Adrenal gland (tissue), 12 donors: ENCODE data around the gene PSMD13. TPM values are rescaled to one million over a fixed set of nuclear protein-coding genes. Genes with fewer than 3 reads are reported as not detected.

Source experiments
- DNase-seq, 7 donors: peaks; one replicate each; pipeline ENCODE4 v3.0.0-alpha.2; 2019 to 2020
- H3K27ac ChIP-seq, 5 donors: fragments of 200-600 bp; sonication (generic) in 4 of 5; 1 replicate in 3 of 5; 2 replicates in 2 of 5; pipeline versions ENCODE4 v1.5.1 to v1.8.0; 2016 to 2020; ENCODE audit warnings: mild to moderate bottlenecking in 1 of 5
- H3K27me3 ChIP-seq: fragments of 200-600 bp; 2 replicates; pipeline ENCODE4 v1.8.0; 2021
- H3K36me3 ChIP-seq, 2 donors: fragments of 200-600 bp; replicated peaks in 1 of 2; 1 replicate in 1 of 2; 2 replicates in 1 of 2; pipeline versions ENCODE4 v1.5.1 to v1.8.0; 2018 to 2022
- H3K4me1 ChIP-seq, 2 donors: fragments of 200-600 bp; replicated peaks in 1 of 2; 1 replicate in 1 of 2; 2 replicates in 1 of 2; pipeline versions ENCODE4 v1.5.1 to v1.8.0; 2018 to 2021
- H3K4me3 ChIP-seq, 4 donors: fragments of 200-600 bp; sonication (generic) in 3 of 4; one replicate each; pipeline ENCODE4 v1.5.1; 2016 to 2018
- H3K9me3 ChIP-seq, 3 donors: fragments of 200-600 bp; sonication (generic) in 1 of 3; replicated peaks in 1 of 3; 1 replicate in 2 of 3; 2 replicates in 1 of 3; pipeline versions ENCODE4 v1.5.1 to v1.8.0; 2016 to 2021
- POLR2A ChIP-seq, 2 donors: fragments of 450-650 bp; IDR thresholded peaks; one replicate each; pipeline ENCODE4 v1.6.1; 2017; ENCODE audit warnings: antibody characterized with exemption in 2 of 2, mild to moderate bottlenecking in 2 of 2, moderate library complexity in 1 of 2
- WGBS, 4 donors: extraction: QIAGEN DNeasy Blood & Tissue Kit in 2 of 4; methylation state at CpG; one replicate each; pipeline versions ENCODE4 v1.1.5 to v1.1.7; 2013 to 2017; 5-methylcytosine and 5-hydroxymethylcytosine counted together
- intact Hi-C, 2 donors: fragments of 100-400 bp; cut with DNase I; formaldehyde crosslinking; loops; one replicate each; pipeline versions ENCODE4 v1.14.1 to v1.15.0; 2022 to 2023
- polyA plus RNA-seq, 3 donors: library from polyadenylated mRNA; stranded (reverse); fragments of 200-250 nt in 2 of 3; fragments of 350-450 nt in 1 of 3; fragmentation: Illumina TruSeq in 1 of 3; extraction: RNeasy Lipid Tissue Mini Kit (QIAGEN cat#74804) in 1 of 3; gene quantifications; one replicate each; pipeline ENCODE4 v1.2.3, GENCODE V29; 2013 to 2014
- total RNA-seq, 9 donors: library from RNA; depleted of rRNA in 4 of 9; stranded (reverse); fragments of >200 nt in 4 of 9; fragments of 120-200 nt in 1 of 9; fragmentation: NEBNext Ultra II Directional in 1 of 9; extraction: Animal tissue kit (Norgen Biotek cat#: 25700) in 1 of 9; gene quantifications; one replicate each; pipeline versions ENCODE4 v1.1.0 to v1.2.4, GENCODE V29; 2013 to 2023
- TF ChIP-seq, protein P1 (sequence below), 6 experiments: fragments of 450-650 bp in 4 of 6; fragments of 200-600 bp in 2 of 6; sonication (generic) in 1 of 6; IDR thresholded peaks; 1 replicate in 5 of 6; 2 replicates in 1 of 6; pipeline versions ENCODE4 v1.5.1 to v1.8.0; 2016 to 2021; ENCODE audit warnings: antibody characterized with exemption in 6 of 6, mild to moderate bottlenecking in 2 of 6, moderate library complexity in 1 of 6
- donor health status: healthy with polysubstance abuse.
- donor health status: Bipolar disorder and iron deficiency.
- donor health status: DM: yes; HTN: yes; CAD: no.
- donor health status: DM: no; HTN: no; CAD: no.
- donor health status: DM: no; HTN: no; CAD: no.
- donor health status: DM: yes; HTN: yes; CAD: no.

The PSMD13 gene
- total and polyA plus RNA-seq, 12 donors: 62.2 to 174 (median 89.4) TPM

DNA sequence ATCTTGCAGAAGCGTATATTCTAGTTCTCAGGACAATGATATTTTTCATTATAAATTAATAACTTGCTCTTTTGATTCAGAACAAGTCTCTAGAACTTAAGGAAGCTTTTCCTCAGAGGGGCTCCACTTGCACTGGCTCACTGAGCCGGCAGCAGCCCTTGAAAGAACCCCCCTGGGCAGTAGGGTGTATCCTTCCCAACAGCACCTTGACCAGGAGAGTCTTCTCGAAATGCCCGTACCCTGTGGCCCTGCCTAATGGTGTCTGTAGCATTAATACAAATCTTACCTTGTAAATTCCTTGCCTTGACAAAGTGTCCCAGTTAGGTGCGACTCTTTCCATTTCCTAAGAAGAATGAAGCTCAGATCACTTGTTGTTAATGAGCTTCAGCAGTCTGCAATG is 13.5 kb downstream of the PSMD13 start:
- 87 to 91% (median 89%) methylated on average over 5 of the region's 5 CpGs for WGBS, 4 donors
- no peaks in the 10 kb centered on the region for H3K27me3 ChIP-seq
- H3K4me1 ChIP-seq: no peaks in the 10 kb centered on the region
- H3K27ac ChIP-seq: no peak overlapping the region
- no peak for DNase-seq
- H3K4me3 ChIP-seq: no peak overlapping the region
- H3K9me3 ChIP-seq: no peaks in the 10 kb centered on the region
- intact Hi-C loops: no loop called here
- no peak for TF ChIP-seq POLR2A (IDR thresholded peaks at IDR 0.05)
- TF ChIP-seq, protein P1, sequence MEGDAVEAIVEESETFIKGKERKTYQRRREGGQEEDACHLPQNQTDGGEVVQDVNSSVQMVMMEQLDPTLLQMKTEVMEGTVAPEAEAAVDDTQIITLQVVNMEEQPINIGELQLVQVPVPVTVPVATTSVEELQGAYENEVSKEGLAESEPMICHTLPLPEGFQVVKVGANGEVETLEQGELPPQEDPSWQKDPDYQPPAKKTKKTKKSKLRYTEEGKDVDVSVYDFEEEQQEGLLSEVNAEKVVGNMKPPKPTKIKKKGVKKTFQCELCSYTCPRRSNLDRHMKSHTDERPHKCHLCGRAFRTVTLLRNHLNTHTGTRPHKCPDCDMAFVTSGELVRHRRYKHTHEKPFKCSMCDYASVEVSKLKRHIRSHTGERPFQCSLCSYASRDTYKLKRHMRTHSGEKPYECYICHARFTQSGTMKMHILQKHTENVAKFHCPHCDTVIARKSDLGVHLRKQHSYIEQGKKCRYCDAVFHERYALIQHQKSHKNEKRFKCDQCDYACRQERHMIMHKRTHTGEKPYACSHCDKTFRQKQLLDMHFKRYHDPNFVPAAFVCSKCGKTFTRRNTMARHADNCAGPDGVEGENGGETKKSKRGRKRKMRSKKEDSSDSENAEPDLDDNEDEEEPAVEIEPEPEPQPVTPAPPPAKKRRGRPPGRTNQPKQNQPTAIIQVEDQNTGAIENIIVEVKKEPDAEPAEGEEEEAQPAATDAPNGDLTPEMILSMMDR (IDR thresholded peaks at IDR 0.05): no peak
- peaks cover 0 to 78% of the 10 kb centered on the region in 2 donors for H3K36me3 ChIP-seq

DNA sequence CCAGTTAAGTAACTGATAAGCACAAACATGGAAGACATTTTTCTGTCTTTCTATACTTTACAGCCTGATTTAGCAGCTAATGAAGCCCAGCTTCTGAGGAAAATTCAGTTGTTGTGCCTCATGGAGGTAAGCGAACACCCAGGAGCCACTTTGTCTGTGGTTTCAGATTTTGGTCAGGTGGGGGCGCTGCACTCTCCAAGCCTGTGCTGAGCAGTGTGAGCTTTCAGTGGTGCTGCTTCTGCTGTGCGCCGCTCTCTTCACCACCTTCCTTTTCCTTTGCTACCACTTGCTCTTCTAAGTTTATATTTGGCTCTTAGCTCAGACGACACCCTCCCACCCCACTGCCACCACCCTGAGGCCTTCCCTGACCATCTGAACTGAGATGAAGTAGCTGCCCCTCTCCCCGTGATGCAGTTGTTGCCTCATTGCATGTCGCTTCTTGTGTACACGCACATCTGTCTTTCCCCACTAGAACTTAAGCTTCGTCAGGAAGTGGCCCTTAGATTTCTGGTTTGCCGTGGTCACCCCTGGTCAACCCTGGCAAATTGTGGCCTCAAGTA is 14.0 kb downstream of the PSMD13 start:
- H3K9me3 ChIP-seq: no peaks in the 10 kb centered on the region
- peak in 6 of 7 donors; percentile 32 to 76 (median 54) for DNase-seq
- H3K27ac ChIP-seq: no peak overlapping the region
- H3K27me3 ChIP-seq: no peaks in the 10 kb centered on the region
- 84 to 87% (median 85%) methylated on average over 10 of the region's 10 CpGs for whole genome bisulfite sequencing, 4 donors
- no peaks in the 10 kb centered on the region for H3K4me1 ChIP-seq
- peaks cover 0 to 75% of the 10 kb centered on the region in 2 donors for H3K36me3 ChIP-seq
- intact Hi-C loops: no loop called here
- TF ChIP-seq, protein P1 (IDR thresholded peaks at IDR 0.05): peak; percentile 17 to 56 (median 45)
- no peak for TF ChIP-seq POLR2A (IDR thresholded peaks at IDR 0.05)
- no peak overlapping the region for H3K4me3 ChIP-seq

DNA sequence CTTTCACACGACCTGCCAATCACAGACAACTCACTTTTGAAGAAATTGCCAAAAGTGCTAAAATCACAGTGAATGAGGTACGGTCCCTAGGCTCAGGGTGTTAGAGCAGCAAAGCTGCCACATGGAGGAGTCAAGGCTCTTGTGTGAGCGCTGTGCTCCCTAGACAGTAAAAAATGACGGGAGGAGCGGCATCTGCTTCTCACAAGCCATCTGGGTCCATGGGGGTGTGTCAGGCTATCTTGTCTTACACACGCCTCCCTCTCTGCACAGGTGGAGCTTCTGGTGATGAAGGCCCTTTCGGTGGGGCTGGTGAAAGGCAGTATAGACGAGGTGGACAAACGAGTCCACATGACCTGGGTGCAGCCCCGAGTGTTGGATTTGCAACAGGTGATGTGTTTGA is 14.8 kb downstream of the PSMD13 start:
- Histone ChIP-seq H3K27me3 (no peaks in the 10 kb centered on the region), H3K4me1 (no peaks in the 10 kb centered on the region), H3K36me3 (peaks cover 0 to 68% of the 10 kb centered on the region in 2 donors), H3K4me3 (no peak overlapping the region), H3K9me3 (no peaks in the 10 kb centered on the region), H3K27ac (no peak overlapping the region)
- intact Hi-C loops: no loop called here
- no peak for DNase-seq
- TF ChIP-seq, protein P1 (IDR thresholded peaks at IDR 0.05): no peak
- no peak for TF ChIP-seq POLR2A (IDR thresholded peaks at IDR 0.05)
- WGBS, 4 donors: 83 to 88% (median 86%) methylated on average over 10 of the region's 10 CpGs

DNA sequence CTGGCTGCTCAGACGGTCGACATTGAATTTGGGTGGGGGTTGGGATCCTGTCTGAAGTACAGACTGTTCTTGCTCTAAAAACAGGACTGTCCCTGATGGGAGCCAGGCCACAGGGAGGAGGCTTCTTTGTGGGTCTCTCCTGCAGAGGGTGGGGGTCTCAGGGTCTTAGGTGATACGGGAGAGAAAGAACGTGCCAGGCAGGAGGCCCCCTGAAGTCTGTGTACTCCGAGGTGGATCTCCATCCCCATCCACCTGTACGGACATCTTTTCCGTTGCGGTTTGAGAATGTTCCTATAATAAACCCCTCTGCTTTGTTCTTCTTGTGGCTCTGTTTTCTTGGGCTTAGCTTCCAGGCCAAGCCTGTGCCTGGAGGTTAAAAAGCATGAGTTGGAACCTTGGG is 15.9 kb downstream of the PSMD13 start:
- H3K4me3 ChIP-seq: no peak overlapping the region
- H3K36me3 ChIP-seq: peaks cover 0 to 56% of the 10 kb centered on the region in 2 donors
- H3K4me1 ChIP-seq: no peaks in the 10 kb centered on the region
- no peaks in the 10 kb centered on the region for H3K27me3 ChIP-seq
- H3K27ac ChIP-seq: no peak overlapping the region
- 83 to 94% (median 92%) methylated on average over 8 of the region's 8 CpGs for WGBS, 4 donors
- intact Hi-C loops: no loop called here
- no peaks in the 10 kb centered on the region for H3K9me3 ChIP-seq
- DNase-seq: no peak
- TF ChIP-seq, protein P1 (IDR thresholded peaks at IDR 0.05): no peak
- no peak for TF ChIP-seq POLR2A (IDR thresholded peaks at IDR 0.05)
